ENCODE data around the gene RAP1B. TPM values are rescaled to one million over a fixed set of nuclear protein-coding genes. Genes with fewer than 3 reads are reported as not detected.
"Not testable (repeated sequence)": the region's sequence is repeated elsewhere in the genome, so short reads cannot be mapped to it uniquely, and the experiment has no call there.

The RAP1B gene
- polyA plus RNA-seq, 4 donors = 153 to 195 (median 188) TPM

GRCh38 chr12:68632486-68632885 lies 21.8 kb downstream of the RAP1B start:
- no peak for DNase-seq (ENCODE audit: low read depth in 4 of 4, low spot score in 2 of 4)

- DNase-seq (ENCODE audit: low read depth in 4 of 4, low spot score in 2 of 4) = no peak
Measured at GRCh38 chr12:68633614-68634558, 23.2 kb downstream of the RAP1B start.

GRCh38 chr12:68636268-68636667 lies 25.6 kb downstream of the RAP1B start:
- no peak for DNase-seq (ENCODE audit: low read depth in 4 of 4, low spot score in 2 of 4)

- not testable (repeated sequence) for DNase-seq (ENCODE audit: low read depth in 4 of 4, low spot score in 2 of 4)
Measured at GRCh38 chr12:68637439-68637838, 26.7 kb downstream of the RAP1B start.

GRCh38 chr12:68638171-68638570 lies 27.5 kb downstream of the RAP1B start:
- DNase-seq (ENCODE audit: low read depth in 4 of 4, low spot score in 2 of 4) = no peak

GRCh38 chr12:68638721-68639395 lies 28.2 kb downstream of the RAP1B start:
- no peak for DNase-seq (ENCODE audit: low read depth in 4 of 4, low spot score in 2 of 4)

GRCh38 chr12:68639396-68639767 lies 28.7 kb downstream of the RAP1B start:
- DNase-seq (ENCODE audit: low read depth in 4 of 4, low spot score in 2 of 4) = no peak

GRCh38 chr12:68641138-68641537 lies 30.4 kb downstream of the RAP1B start:
- no peak for DNase-seq (ENCODE audit: low read depth in 4 of 4, low spot score in 2 of 4)

- DNase-seq (ENCODE audit: low read depth in 4 of 4, low spot score in 2 of 4) = no peak
Measured at GRCh38 chr12:68646484-68646883, 35.8 kb downstream of the RAP1B start.

- no peak for DNase-seq (ENCODE audit: low read depth in 4 of 4, low spot score in 2 of 4)
Measured at GRCh38 chr12:68647507-68647906, 36.8 kb downstream of the RAP1B start.

GRCh38 chr12:68648179-68648578 lies 37.5 kb downstream of the RAP1B start:
- no peak for DNase-seq (ENCODE audit: low read depth in 4 of 4, low spot score in 2 of 4)

GRCh38 chr12:68665016-68665569 lies 54.4 kb downstream of the RAP1B start:
- no peak for DNase-seq (ENCODE audit: low read depth in 4 of 4, low spot score in 2 of 4)

GRCh38 chr12:68667291-68667690 lies 56.6 kb downstream of the RAP1B start:
- DNase-seq (ENCODE audit: low read depth in 4 of 4, low spot score in 2 of 4) = no peak

GRCh38 chr12:68667896-68668295 lies 57.2 kb downstream of the RAP1B start:
- no peak for DNase-seq (ENCODE audit: low read depth in 4 of 4, low spot score in 2 of 4)

- no peak for DNase-seq (ENCODE audit: low read depth in 4 of 4, low spot score in 2 of 4)
Measured at GRCh38 chr12:68671179-68671578, 60.5 kb downstream of the RAP1B start.

GRCh38 chr12:68673788-68674187 lies 63.1 kb downstream of the RAP1B start:
- DNase-seq (ENCODE audit: low read depth in 4 of 4, low spot score in 2 of 4) = no peak

GRCh38 chr12:68674376-68674775 lies 63.7 kb downstream of the RAP1B start:
- DNase-seq (ENCODE audit: low read depth in 4 of 4, low spot score in 2 of 4) = no peak

GRCh38 chr12:68675101-68675842 lies 64.6 kb downstream of the RAP1B start:
- DNase-seq (ENCODE audit: low read depth in 4 of 4, low spot score in 2 of 4) = no peak

- not testable (repeated sequence) for DNase-seq (ENCODE audit: low read depth in 4 of 4, low spot score in 2 of 4)
Measured at GRCh38 chr12:68676854-68677253, 66.2 kb downstream of the RAP1B start.

GRCh38 chr12:68686262-68686594 lies 75.5 kb downstream of the RAP1B start:
- peak in 1 of 4 donors; percentile 7 for DNase-seq (ENCODE audit: low read depth in 4 of 4, low spot score in 2 of 4)
